Measurements from ENCODE around the gene INAFM2. TPM values are rescaled to one million over a fixed set of nuclear protein-coding genes. Genes with fewer than 3 reads are reported as not detected.
A peak's percentile ranks its signal among the peaks of the same experiment; 100 is the strongest.

INAFM2 gene
- total and polyA plus RNA-seq, 2 donors (not counting 3 experiments of a cell fraction or from before 2014, with no cell fraction given) = 10.4 to 24.1 TPM

GRCh38 chr15:40290918-40291574 lies 32.4 kb upstream of the INAFM2 start:
- DNase-seq (ENCODE audit: low read depth, low spot score) (peak; percentile 36), FAIRE-seq (peak; percentile 82)
- H3K27ac ChIP-seq (ENCODE audit: insufficient read depth, low read depth, low read length) = no peak overlapping the region
- ChIA-PET CTCF (interaction anchor here (0.9 to 7.5 kb wide), 12 partner anchors 8 to 87 kb away, joined by 3 to 77 read pairs (median 8); partner anchors contain the start of genes ANKRD63, CCDC9B, INAFM2 and PLCB2), POLR2A (interaction anchor here (0.8 kb wide), 1 partner anchor 24 kb away, joined by 5 read pairs; no protein-coding TSS in a partner anchor)
- no peaks in the 10 kb centered on the region for H3K9me3 ChIP-seq (replicated peaks; ENCODE audit: control insufficient read depth, insufficient read depth, low read length)
- no TSS peak for BruUV-seq (replicated peaks)
- H3K27me3 ChIP-seq (ENCODE audit: control insufficient read depth in 2 of 2, insufficient read depth in 2 of 2, low read length in 2 of 2) = peaks cover 0 to 27% of the 10 kb centered on the region in 2 experiments
- H4K20me1 ChIP-seq (replicated peaks; ENCODE audit: control insufficient read depth, extremely low read depth, insufficient read depth, low read length) = no peaks in the 10 kb centered on the region
- H2AFZ ChIP-seq (ENCODE audit: low read depth, low read length) = peak overlapping the region; percentile 64
- H3K36me3 ChIP-seq (ENCODE audit: control insufficient read depth in 2 of 2, extremely low read depth in 1 of 2, insufficient read depth in 2 of 2, low read length in 2 of 2) = no peaks in the 10 kb centered on the region
- TF ChIP-seq GATA2 (IDR thresholded peaks at IDR 0.05; ENCODE audit: insufficient read depth, insufficient read length, low read depth, low read length) (no peak), CTCF (IDR thresholded peaks at IDR 0.05; ENCODE audit: extremely low read depth in 1 of 2, insufficient read depth in 1 of 2, low read depth in 1 of 2, low read length in 2 of 2) (no peak), POLR2AphosphoS5 (IDR thresholded peaks at IDR 0.05; ENCODE audit: insufficient read depth, low read depth, low read length) (no peak), MAX (IDR thresholded peaks at IDR 0.05; ENCODE audit: insufficient read depth, insufficient read length) (no peak), FOS (IDR thresholded peaks at IDR 0.05; ENCODE audit: borderline replicate concordance, insufficient read depth, low read length) (no peak), MYC (IDR thresholded peaks at IDR 0.05; ENCODE audit: low read depth, low read length) (no peak), POLR2A (IDR thresholded peaks at IDR 0.05; ENCODE audit: low read depth, low read length) (no peak), JUN (IDR thresholded peaks at IDR 0.05; ENCODE audit: borderline replicate concordance, insufficient read depth, insufficient read length, low read depth) (no peak), EZH2 (IDR thresholded peaks at IDR 0.05; ENCODE audit: borderline replicate concordance, low read depth, low read length, severe bottlenecking) (no peak)
- no peaks in the 10 kb centered on the region for H3K9me1 ChIP-seq (replicated peaks; ENCODE audit: control insufficient read depth, extremely low read depth, insufficient read depth, low read length)
- H3K4me2 ChIP-seq (ENCODE audit: insufficient read depth, low read length) = peak overlapping the region; percentile 53
- H3K9ac ChIP-seq (replicated peaks; ENCODE audit: extremely low read depth, insufficient read depth, low read length) = no peak overlapping the region
- H3K4me3 ChIP-seq (replicated peaks in 1 of 3; ENCODE audit: insufficient read depth in 1 of 3, low read depth in 1 of 3, low read length in 3 of 3) = peak overlapping the region in 1 of 3 experiments; percentile 23
- no peaks in the 10 kb centered on the region for H3K79me2 ChIP-seq (ENCODE audit: control insufficient read depth, insufficient read depth, low read length)
- intact Hi-C loops (cut with micrococcal nuclease) (no loop called here), dilution Hi-C loops (cut with MboI; ENCODE audit: extremely low pct_ligation_motif_present, low sequenced_read_pairs) (no loop called here)
- H3K4me1 ChIP-seq (ENCODE audit: control insufficient read depth, extremely low read depth, insufficient read depth, low read length) = no peaks in the 10 kb centered on the region
